Activated CD4-positive, alpha-beta T cell treated with anti-CD3 and anti-CD28 coated beads, Interleukin-2, amount 10 ng/mL, durations not matched to agents 24 days and 14 days (primary cell): Measurements from ENCODE around the gene IL1RL1. TPM values are rescaled to one million over a fixed set of nuclear protein-coding genes. Genes with fewer than 3 reads are reported as not detected.

ENCODE experiments used
- total RNA-seq: library from RNA; stranded (reverse); gene quantifications from 2 replicates; pipeline ENCODE4 v1.2.3, GENCODE V29; 2022

IL1RL1 gene
- total RNA-seq, 1 donor from 2014 or later = 0.84 TPM

Other genes starting within 250 kb of the IL1RL1 start
- gene IL1R1, start 168.8 kb upstream of the IL1RL1 start, total RNA-seq = 1.7 and 2.2 TPM in 2 replicates
- 0.09 and 0.12 TPM in 2 replicates for gene IL1RL2, start 124.5 kb upstream of the IL1RL1 start, total RNA-seq
- gene IL18R1, start 44.2 kb downstream of the IL1RL1 start, total RNA-seq = 41.7 and 50.2 TPM in 2 replicates
- gene IL18RAP, start 111.6 kb downstream of the IL1RL1 start, total RNA-seq = 15.0 and 16.9 TPM in 2 replicates
- gene SLC9A4, start 161.7 kb downstream of the IL1RL1 start, total RNA-seq = 0.07 and 0.12 TPM in 2 replicates